Tibial nerve (tissue), 4 donors: ENCODE results near the gene RASA3. TPM values are rescaled to one million over a fixed set of nuclear protein-coding genes. Genes with fewer than 3 reads are reported as not detected.

ENCODE experiments used
- DNase-seq, 2 donors: peaks; one replicate each; pipeline ENCODE4 v3.0.0-alpha.2; 2019; ENCODE audit warnings: low spot score in 2 of 2
- H3K27ac ChIP-seq, 4 donors: fragments of 200-600 bp; sonication (generic) in 3 of 4; one replicate each; pipeline ENCODE4 v1.5.1; 2017 to 2019; ENCODE audit warnings: mild to moderate bottlenecking in 1 of 4
- H3K27me3 ChIP-seq, 2 donors: fragments of 200-600 bp; sonication (generic) in 1 of 2; one replicate each; pipeline versions ENCODE4 v1.5.1 to v1.6.0; 2017 to 2019
- H3K36me3 ChIP-seq, 3 donors: fragments of 200-600 bp; sonication (generic); one replicate each; pipeline ENCODE4 v1.5.1; 2018 to 2019
- H3K4me1 ChIP-seq, 4 donors: fragments of 200-600 bp; sonication (generic) in 3 of 4; one replicate each; pipeline ENCODE4 v1.5.1; 2017 to 2019
- H3K4me3 ChIP-seq, 4 donors: fragments of 200-600 bp; sonication (generic) in 3 of 4; one replicate each; pipeline ENCODE4 v1.5.1; 2017 to 2019; ENCODE audit warnings: mild to moderate bottlenecking in 1 of 4, moderate library complexity in 1 of 4
- H3K9me3 ChIP-seq, 4 donors: fragments of 200-600 bp; sonication (generic) in 3 of 4; one replicate each; pipeline ENCODE4 v1.5.1; 2017 to 2019
- CTCF ChIP-seq, 5 experiments: fragments of 200-600 bp in 3 of 5; fragments of 450-650 bp in 2 of 5; sonication (generic) in 3 of 5; IDR thresholded peaks; one replicate each; pipeline ENCODE4 v1.5.1; 2016 to 2019; ENCODE audit warnings: antibody characterized with exemption in 5 of 5, mild to moderate bottlenecking in 3 of 5, moderate library complexity in 2 of 5
- EP300 ChIP-seq, 2 donors: sonication (generic); formaldehyde crosslinking; IDR thresholded peaks; one replicate each; pipeline ENCODE4 v1.6.1; 2017; ENCODE audit warnings: antibody characterized with exemption in 2 of 2, mild to moderate bottlenecking in 1 of 2
- POLR2A ChIP-seq, 2 donors: fragments of 450-650 bp; IDR thresholded peaks; one replicate each; pipeline ENCODE4 v1.6.1; 2017; ENCODE audit warnings: antibody characterized with exemption in 2 of 2, mild to moderate bottlenecking in 2 of 2, moderate library complexity in 2 of 2
- WGBS, 2 donors: methylation state at CpG; one replicate each; pipeline ENCODE4 v1.1.5; 2018; 5-methylcytosine and 5-hydroxymethylcytosine counted together
- total RNA-seq, 4 donors: library from RNA; depleted of rRNA; stranded (reverse); fragments of >200 nt; gene quantifications; one replicate each; pipeline ENCODE4 v1.1.0, GENCODE V29; 2016

Gene RASA3
- total RNA-seq, 4 donors from 2014 or later: 36.2 to 63.3 (median 46.3) TPM

DNA sequence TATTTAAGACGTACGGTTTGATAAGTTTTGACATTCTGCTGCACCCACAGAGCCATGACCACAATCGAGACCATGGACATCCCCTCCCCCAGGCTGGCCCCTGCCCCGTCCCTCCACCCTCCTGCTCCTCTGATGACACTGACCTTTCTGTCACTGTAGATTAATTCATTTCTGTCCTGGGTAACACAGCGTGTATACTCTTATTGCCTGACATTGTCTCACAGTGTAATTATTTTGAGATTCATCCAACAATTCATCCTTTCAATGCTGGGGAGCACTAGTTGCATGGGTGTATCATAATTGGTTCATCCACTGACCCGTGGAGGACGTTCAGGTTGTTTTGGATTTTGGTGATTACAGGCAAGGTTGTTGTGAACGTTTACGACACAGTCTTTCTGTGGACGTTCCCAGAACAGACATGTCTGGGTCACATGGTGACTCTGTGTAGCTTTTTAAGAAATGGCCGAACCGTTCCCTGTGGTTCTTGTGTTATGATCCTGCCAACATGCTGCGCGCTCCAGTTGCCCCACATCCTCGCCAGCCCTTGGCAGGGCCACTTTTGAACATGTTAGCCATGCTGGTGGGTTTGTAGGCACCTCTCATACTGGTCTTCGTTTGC lies 200.5 kb downstream of the RASA3 start:
- Histone ChIP-seq H3K36me3 (no peaks in the 10 kb centered on the region), H3K9me3 (no peaks in the 10 kb centered on the region), H3K27ac (no peak overlapping the region), H3K27me3 (peaks cover 0 to 22% of the 10 kb centered on the region in 2 donors), H3K4me3 (no peak overlapping the region), H3K4me1 (peaks cover 0 to 53% (median 13%) of the 10 kb centered on the region in 4 donors)
- DNase-seq: peak in 1 of 2 donors; percentile 3
- no peak for TF ChIP-seq CTCF (IDR thresholded peaks at IDR 0.05)
- TF ChIP-seq POLR2A (IDR thresholded peaks at IDR 0.05): no peak
- TF ChIP-seq EP300 (IDR thresholded peaks at IDR 0.05): no peak
- WGBS, 2 donors: 60 to 66% methylated on average over 16 of the region's 16 CpGs

GRCh38 chr13:113930671-113931637 lies 201.5 kb downstream of the RASA3 start:
- H3K36me3 ChIP-seq: no peaks in the 10 kb centered on the region
- H3K27ac ChIP-seq: no peak overlapping the region
- TF ChIP-seq CTCF (IDR thresholded peaks at IDR 0.05) (no peak), EP300 (IDR thresholded peaks at IDR 0.05) (no peak), POLR2A (IDR thresholded peaks at IDR 0.05) (no peak)
- peak in 1 of 2 donors; percentile 4 for DNase-seq
- no peak overlapping the region for H3K4me3 ChIP-seq
- WGBS, 2 donors: 74 to 80% methylated on average over 33 to 36 of the region's 36 CpGs
- peaks cover 0 to 13% of the 10 kb centered on the region in 2 donors for H3K27me3 ChIP-seq
- H3K4me1 ChIP-seq: peaks cover 0 to 61% (median 13%) of the 10 kb centered on the region in 4 donors
- H3K9me3 ChIP-seq: no peaks in the 10 kb centered on the region

GRCh38 chr13:113929628-113930615 lies 202.5 kb downstream of the RASA3 start:
- Histone ChIP-seq H3K36me3 (no peaks in the 10 kb centered on the region), H3K4me3 (no peak overlapping the region), H3K4me1 (peaks cover 0 to 51% (median 10%) of the 10 kb centered on the region in 4 donors), H3K9me3 (no peaks in the 10 kb centered on the region), H3K27ac (peak overlapping the region in 2 of 4 donors; percentile 70 to 88), H3K27me3 (peaks cover 0 to 8% of the 10 kb centered on the region in 2 donors)
- peak in 1 of 2 donors; percentile 12 for DNase-seq
- TF ChIP-seq POLR2A (IDR thresholded peaks at IDR 0.05) (no peak), CTCF (IDR thresholded peaks at IDR 0.05) (no peak), EP300 (IDR thresholded peaks at IDR 0.05) (no peak)
- 82 to 83% methylated on average over 30 to 34 of the region's 38 CpGs for WGBS, 2 donors

DNA sequence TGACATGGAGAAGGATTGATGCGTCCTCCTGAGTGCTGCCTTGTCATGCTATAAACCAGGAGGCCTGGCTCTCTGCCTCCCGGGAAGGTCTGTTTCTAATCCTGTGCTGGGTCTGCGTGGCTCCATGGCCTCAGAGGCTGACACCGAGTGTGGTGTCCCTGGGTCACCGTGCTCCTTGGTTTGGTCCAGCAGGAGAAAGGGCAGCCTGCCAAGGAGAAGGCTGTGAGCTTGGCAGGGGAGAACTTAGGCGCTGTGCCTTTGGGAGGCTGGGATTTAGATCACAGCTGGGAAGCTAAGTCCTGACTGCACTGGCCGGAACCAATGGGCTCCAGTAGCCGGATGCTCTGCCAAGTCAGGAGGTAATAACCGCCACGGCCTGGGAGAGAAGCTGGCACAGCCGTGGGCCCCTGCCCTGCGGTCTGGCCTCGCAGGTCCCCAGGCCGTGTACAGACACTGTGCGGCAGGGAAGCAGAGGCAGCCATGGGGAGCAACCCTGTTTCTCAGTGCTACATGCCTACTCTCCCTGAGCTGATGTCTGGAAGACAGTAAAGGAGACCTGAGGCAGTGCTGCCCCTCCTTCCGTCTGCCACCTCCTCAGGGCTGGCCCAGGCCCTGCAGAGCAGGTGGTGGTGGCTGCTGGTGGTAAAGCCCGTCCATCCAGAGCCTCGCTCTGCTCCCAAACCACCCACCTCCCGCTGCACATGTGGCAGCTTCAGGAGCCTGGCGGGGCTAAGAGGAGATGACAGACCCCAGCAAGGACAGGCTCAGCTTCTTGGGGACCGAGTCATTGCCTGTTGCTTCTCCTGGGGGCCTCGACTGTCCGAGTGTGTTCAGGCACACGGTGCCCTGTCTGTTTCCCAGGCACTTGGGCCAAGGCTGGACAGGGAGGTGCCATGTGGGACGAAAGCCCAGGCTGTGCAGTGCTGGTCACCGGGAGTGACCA lies 203.5 kb downstream of the RASA3 start:
- WGBS, 2 donors: 57 to 58% methylated on average over 17 to 25 of the region's 26 CpGs
- H3K27ac ChIP-seq: peak overlapping the region in 3 of 4 donors; percentile 50 to 88 (median 70)
- no peak overlapping the region for H3K4me3 ChIP-seq

More for the DNA sequence above, 203.5 kb downstream of the RASA3 start:
- peak; percentile 86 to 93 for DNase-seq
- Histone ChIP-seq H3K4me1 (peaks cover 0 to 47% (median 9%) of the 10 kb centered on the region in 4 donors), H3K27me3 (peaks cover 0 to 3% of the 10 kb centered on the region in 2 donors), H3K9me3 (no peaks in the 10 kb centered on the region), H3K36me3 (no peaks in the 10 kb centered on the region)
- TF ChIP-seq CTCF (IDR thresholded peaks at IDR 0.05) (no peak), EP300 (IDR thresholded peaks at IDR 0.05) (peak in 1 of 2 donors; percentile 76)
